Measurements from ENCODE around the gene CENPO.

Gene CENPO

GRCh38 chr2:24839729-24840128, 46.5 kb downstream of the CENPO start:
- no peak for DNase-seq

GRCh38 chr2:24840164-24840869, 47.1 kb downstream of the CENPO start:
- DNase-seq: no peak

- DNase-seq: no peak
Measured at GRCh38 chr2:24840962-24841945, 48.0 kb downstream of the CENPO start.

- DNase-seq: no peak
Measured at GRCh38 chr2:24842081-24843050, 49.1 kb downstream of the CENPO start.

- no peak for DNase-seq
Measured at GRCh38 chr2:24843330-24843860, 50.2 kb downstream of the CENPO start.

- DNase-seq: no peak
Measured at GRCh38 chr2:24844023-24844685, 50.9 kb downstream of the CENPO start.

- DNase-seq: no peak
Measured at GRCh38 chr2:24845691-24846090, 52.5 kb downstream of the CENPO start.

GRCh38 chr2:24850944-24851343, 57.7 kb downstream of the CENPO start:
- no peak for DNase-seq

- DNase-seq: no peak
Measured at GRCh38 chr2:24852026-24852425, 58.8 kb downstream of the CENPO start.

GRCh38 chr2:24852431-24853020, 59.3 kb downstream of the CENPO start:
- DNase-seq: no peak

GRCh38 chr2:24853046-24853445, 59.8 kb downstream of the CENPO start:
- no peak for DNase-seq

- DNase-seq: no peak
Measured at GRCh38 chr2:24853996-24854395, 60.8 kb downstream of the CENPO start.

- no peak for DNase-seq
Measured at GRCh38 chr2:24855022-24855622, 61.9 kb downstream of the CENPO start.

GRCh38 chr2:24855726-24856125, 62.5 kb downstream of the CENPO start:
- no peak for DNase-seq

GRCh38 chr2:24856791-24857211, 63.6 kb downstream of the CENPO start:
- DNase-seq: no peak

GRCh38 chr2:24857746-24858145, 64.5 kb downstream of the CENPO start:
- DNase-seq: no peak

GRCh38 chr2:24858996-24859395, 65.8 kb downstream of the CENPO start:
- DNase-seq: no peak

GRCh38 chr2:24859968-24860600, 66.9 kb downstream of the CENPO start:
- DNase-seq: no peak

GRCh38 chr2:24860631-24861030, 67.4 kb downstream of the CENPO start:
- no peak for DNase-seq

GRCh38 chr2:24861500-24861899, 68.3 kb downstream of the CENPO start:
- no peak for DNase-seq
